Measurements from ENCODE around the gene ENDOV.

The ENDOV gene

DNA sequence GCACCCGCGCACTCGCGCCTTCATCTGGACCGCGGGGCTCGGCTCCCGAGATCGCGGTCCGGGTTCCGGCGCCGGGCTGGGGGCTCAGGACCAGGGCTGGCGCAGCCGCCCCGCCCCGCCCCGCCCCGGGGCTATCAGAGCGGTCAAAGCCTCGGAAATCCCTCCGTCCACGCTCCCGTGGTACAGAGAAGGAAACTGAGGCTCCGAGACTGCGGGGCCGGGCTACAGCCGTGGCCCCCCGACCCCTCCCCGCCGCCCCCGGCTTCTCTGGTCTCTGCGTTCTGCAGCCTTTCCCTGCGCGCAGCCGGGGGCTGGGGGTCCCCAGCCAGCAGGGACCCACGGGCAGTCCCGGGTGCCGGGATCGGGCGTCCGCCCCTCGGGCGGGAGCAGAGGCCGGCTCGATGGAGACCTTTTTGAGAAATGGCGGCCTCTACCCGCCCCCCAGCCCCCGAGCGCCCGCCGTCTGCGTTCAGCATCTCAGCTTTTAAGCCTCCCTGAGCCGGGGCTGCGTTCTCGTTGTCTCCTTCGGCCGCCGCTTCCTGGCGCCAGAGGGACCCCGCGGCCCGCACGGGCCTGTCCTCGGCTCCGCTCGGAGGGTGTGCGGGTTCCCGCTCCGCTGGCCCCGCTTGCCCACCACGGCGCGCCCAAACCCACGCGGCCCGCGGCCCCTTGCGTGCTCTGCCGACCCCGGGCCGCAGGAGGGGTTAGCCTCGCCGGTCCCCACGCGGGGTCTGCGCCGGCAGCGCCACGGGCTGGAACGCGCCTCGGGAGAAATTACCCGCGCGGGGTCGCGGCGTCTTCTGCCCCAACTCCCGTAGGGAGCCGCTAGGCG is 62.9 kb downstream of the ENDOV start:
- peak overlapping the region; percentile 49 for H3K4me3 ChIP-seq (ENCODE audit: low read depth, low read length)
- TF ChIP-seq CTCF (IDR thresholded peaks at IDR 0.05; ENCODE audit: low read depth, low read length) = peak; percentile 41; the same call in 1 of the 2 replicates

- peak overlapping the region; percentile 49 for H3K4me3 ChIP-seq (ENCODE audit: low read depth, low read length)
- TF ChIP-seq CTCF (IDR thresholded peaks at IDR 0.05; ENCODE audit: low read depth, low read length) = no peak
Observed at GRCh38 chr17:80478487-80479245, 63.7 kb downstream of the ENDOV start.

- no peak for TF ChIP-seq CTCF (IDR thresholded peaks at IDR 0.05; ENCODE audit: low read depth, low read length)
- no peak overlapping the region for H3K4me3 ChIP-seq (ENCODE audit: low read depth, low read length)
Observed at GRCh38 chr17:80479246-80479566, 64.2 kb downstream of the ENDOV start.

GRCh38 chr17:80480248-80480647 is 65.3 kb downstream of the ENDOV start:
- no peak overlapping the region for H3K4me3 ChIP-seq (ENCODE audit: low read depth, low read length)
- no peak for TF ChIP-seq CTCF (IDR thresholded peaks at IDR 0.05; ENCODE audit: low read depth, low read length)

DNA sequence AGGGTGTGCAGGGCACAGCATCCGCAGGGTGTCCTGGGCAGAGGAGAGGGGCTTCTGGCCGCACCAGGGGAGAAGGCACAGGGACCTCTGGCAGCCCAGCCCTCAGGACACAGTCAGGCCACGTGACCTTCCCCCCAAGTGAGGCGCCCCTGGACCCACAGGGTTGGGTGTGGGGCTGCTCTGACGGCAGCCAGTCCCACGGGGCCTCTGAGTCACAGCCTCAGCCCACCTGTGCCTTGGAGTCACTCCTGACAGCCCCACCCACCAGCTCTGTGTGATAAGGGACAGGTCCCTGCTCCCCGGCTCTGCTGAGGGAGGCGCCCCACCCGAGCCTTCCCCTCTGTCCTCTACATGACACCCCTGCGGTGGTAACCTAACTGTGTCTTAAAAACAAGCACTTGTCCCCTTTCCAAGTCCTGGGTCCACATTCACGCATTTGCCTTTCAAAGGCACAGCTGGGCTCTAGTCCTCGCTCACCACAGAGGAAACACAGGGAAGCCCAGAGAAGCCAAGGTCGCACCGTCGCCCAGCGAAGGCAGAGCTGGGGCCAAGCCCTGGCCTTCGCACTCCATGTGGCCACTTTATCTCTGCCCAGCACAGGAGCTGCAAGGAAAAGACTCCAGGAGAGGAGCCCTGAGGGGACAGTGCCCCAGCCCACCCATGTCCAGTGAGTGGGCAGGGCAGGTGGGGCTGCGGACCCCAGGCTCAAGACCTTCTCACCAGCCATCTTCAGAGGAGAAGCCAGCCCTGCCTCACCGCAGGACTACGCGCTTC is 66.5 kb downstream of the ENDOV start:
- no peak overlapping the region for H3K4me3 ChIP-seq (ENCODE audit: low read depth, low read length)
- TF ChIP-seq CTCF (IDR thresholded peaks at IDR 0.05; ENCODE audit: low read depth, low read length) = no peak

GRCh38 chr17:80482058-80482318 is 67.0 kb downstream of the ENDOV start:
- TF ChIP-seq CTCF (IDR thresholded peaks at IDR 0.05; ENCODE audit: low read depth, low read length) = no peak
- H3K4me3 ChIP-seq (ENCODE audit: low read depth, low read length) = no peak overlapping the region

All from WI38 (cell line).